HG03439 (cell line): Measurements from ENCODE around the gene SIAE.

Experiments
- ATAC-seq: cut with Tn5 transposase; IDR thresholded peaks from one replicate; pipeline ENCODE4 v1.9.1; 2021; ENCODE audit warnings: mild to moderate bottlenecking, moderate library complexity; ENCODE audit not compliant: unreplicated experiment

The SIAE gene

GRCh38 chr11:124584681-124585372, 88.7 kb downstream of the SIAE start:
- no peak for ATAC-seq

GRCh38 chr11:124583781-124584180, 89.8 kb downstream of the SIAE start:
- no peak for ATAC-seq
